PC-9 (cell line): ENCODE results near the gene CDY2B.
"Not testable (repeated sequence)": the region's sequence is repeated elsewhere in the genome, so short reads cannot be mapped to it uniquely, and the experiment has no call there.

Experiments
- CTCF ChIP-seq: fragments of 200-600 bp; sonication (generic); conservative IDR thresholded peaks from 2 replicates; pipeline ENCODE4 v1.6.1; 2017; ENCODE audit warnings: mixed run types, antibody characterized with exemption, mild to moderate bottlenecking, moderate library complexity
- EZH2 ChIP-seq: fragments of 200-600 bp; sonication (generic); IDR thresholded peaks from 2 replicates; pipeline ENCODE4 v1.8.0; 2017; ENCODE audit warnings: antibody characterized with exemption, low read depth

GRCh38 chrY:17832149-17832548, 47.9 kb downstream of the CDY2B start:
- not testable (repeated sequence) for TF ChIP-seq CTCF, EZH2
